ENCODE results near the gene KCTD5.

The KCTD5 gene

DNA sequence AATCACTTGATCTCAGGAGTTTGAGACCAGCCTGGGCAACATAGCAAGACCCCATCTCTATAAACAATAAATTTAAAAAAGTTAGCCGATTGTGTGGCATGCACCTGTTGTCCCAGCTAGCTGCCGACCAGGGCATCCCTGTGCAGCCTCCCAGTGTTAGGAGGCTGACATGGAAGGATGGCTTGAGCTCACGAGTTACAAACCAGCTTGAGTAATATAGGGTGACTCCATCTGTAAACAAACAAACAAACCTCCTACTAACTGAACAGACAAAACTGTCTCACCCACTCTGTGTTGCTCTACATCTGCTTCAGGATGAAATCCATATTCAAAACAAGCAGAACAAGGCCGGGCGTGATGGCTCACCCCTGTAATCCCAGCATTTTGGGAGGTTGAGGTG lies 44.6 kb downstream of the KCTD5 start:
- no peak for DNase-seq (ENCODE audit: low read depth, low spot score)

- no peak for DNase-seq (ENCODE audit: low read depth, low spot score)
Measured at GRCh38 chr16:2728034-2728433, 45.7 kb downstream of the KCTD5 start.

GRCh38 chr16:2734844-2735515 lies 52.7 kb downstream of the KCTD5 start:
- DNase-seq (ENCODE audit: low read depth, low spot score), result no peak

GRCh38 chr16:2736476-2737237 lies 54.3 kb downstream of the KCTD5 start:
- no peak for DNase-seq (ENCODE audit: low read depth, low spot score)

GRCh38 chr16:2737238-2737605 lies 54.9 kb downstream of the KCTD5 start:
- DNase-seq (ENCODE audit: low read depth, low spot score), result no peak

DNA sequence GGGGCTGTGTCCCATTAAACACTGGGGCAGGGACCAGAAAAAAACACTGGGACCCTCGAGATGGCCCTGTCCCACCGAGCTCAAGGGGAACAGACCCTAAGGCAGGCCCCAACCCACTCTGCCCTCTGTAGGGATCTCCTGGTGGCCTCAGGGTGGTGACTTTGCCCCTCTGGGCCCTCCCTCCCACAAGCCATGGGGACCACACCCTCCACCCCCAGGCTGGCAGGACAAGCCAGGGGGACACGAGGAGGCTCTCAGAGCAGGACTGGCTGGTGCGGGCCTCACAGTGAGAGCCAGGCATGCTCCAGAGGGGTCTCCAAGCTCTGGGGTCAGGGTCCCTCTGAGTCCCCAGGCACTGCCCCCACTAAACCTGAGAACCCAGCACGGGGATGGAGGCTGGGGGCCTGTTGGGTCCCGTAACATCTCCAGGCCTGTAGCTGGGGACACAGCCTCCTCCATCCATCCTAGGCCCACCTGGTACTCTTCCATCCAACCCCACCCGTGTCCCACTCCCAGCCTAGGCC lies 55.6 kb downstream of the KCTD5 start:
- no peak for DNase-seq (ENCODE audit: low read depth, low spot score)

- DNase-seq (ENCODE audit: low read depth, low spot score), result no peak
Measured at GRCh38 chr16:2738615-2739014, 56.3 kb downstream of the KCTD5 start.

- DNase-seq (ENCODE audit: low read depth, low spot score), result peak; percentile 24
Measured at GRCh38 chr16:2739625-2740430, 57.5 kb downstream of the KCTD5 start.

- DNase-seq (ENCODE audit: low read depth, low spot score), result no peak
Measured at GRCh38 chr16:2740476-2740875, 58.2 kb downstream of the KCTD5 start.

DNA sequence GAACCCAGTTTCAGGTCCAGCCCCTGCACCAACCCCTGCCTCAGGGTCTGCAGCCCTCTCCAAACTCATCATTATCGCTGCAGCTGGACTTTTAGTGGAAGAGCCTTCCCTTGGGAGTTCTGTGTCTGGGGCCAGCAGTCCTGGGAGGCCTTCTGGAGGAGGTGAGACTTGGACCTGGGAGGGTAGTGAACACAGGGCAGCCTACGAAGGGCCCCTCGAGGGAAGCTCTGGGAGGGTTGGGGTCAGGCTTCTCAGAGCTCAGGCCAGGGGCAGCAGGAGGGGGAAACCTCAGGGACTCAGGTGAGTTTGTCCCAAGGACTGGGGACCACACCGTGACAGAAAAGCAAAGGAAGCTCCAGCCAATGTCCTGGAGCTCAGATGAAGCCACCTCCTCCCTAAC lies 58.8 kb downstream of the KCTD5 start:
- no peak for DNase-seq (ENCODE audit: low read depth, low spot score)

- DNase-seq (ENCODE audit: low read depth, low spot score), result no peak
Measured at GRCh38 chr16:2742323-2743006, 60.1 kb downstream of the KCTD5 start.

- no peak for DNase-seq (ENCODE audit: low read depth, low spot score)
Measured at GRCh38 chr16:2743007-2743810, 60.9 kb downstream of the KCTD5 start.

GRCh38 chr16:2744711-2745110 lies 62.4 kb downstream of the KCTD5 start:
- no peak for DNase-seq (ENCODE audit: low read depth, low spot score)

DNA sequence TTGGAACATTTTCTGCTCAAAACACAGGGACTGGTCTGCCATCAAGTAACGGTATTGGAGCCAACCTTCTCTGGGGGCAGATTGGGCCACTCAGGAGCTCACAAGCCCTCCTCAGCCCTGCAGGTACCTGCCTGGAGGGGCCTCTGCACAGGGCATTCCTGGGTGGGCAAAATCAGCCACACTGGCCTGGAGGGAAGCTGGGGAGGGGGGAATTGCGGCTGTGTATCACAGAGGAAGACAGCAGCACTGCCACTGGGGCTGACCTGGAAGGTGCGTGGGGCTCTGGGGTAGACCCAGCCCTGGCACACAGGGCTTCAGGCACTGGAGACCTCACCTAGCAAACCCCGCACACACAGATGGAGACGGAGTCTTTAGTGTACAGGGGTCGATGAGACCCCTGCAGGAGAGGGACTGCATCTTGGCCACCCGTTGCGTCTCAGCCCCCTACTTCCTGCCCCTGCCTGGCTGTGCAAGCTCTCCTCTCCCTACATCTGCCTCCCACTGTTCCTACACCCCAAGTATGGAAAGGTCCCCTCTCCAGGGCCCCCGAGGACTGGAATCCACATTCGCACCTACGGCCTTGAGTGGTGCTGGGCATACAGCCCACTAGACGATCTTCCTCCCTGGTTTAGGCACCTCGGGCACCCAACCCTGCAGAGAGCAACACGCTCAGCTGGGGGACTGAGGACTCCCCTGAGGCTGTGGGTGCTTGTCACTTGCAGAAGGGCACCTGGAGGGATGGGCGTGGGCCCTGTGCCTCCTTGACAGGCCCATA lies 63.0 kb downstream of the KCTD5 start:
- DNase-seq (ENCODE audit: low read depth, low spot score), result no peak

- DNase-seq (ENCODE audit: low read depth, low spot score), result no peak
Measured at GRCh38 chr16:2745961-2746360, 63.6 kb downstream of the KCTD5 start.

DNA sequence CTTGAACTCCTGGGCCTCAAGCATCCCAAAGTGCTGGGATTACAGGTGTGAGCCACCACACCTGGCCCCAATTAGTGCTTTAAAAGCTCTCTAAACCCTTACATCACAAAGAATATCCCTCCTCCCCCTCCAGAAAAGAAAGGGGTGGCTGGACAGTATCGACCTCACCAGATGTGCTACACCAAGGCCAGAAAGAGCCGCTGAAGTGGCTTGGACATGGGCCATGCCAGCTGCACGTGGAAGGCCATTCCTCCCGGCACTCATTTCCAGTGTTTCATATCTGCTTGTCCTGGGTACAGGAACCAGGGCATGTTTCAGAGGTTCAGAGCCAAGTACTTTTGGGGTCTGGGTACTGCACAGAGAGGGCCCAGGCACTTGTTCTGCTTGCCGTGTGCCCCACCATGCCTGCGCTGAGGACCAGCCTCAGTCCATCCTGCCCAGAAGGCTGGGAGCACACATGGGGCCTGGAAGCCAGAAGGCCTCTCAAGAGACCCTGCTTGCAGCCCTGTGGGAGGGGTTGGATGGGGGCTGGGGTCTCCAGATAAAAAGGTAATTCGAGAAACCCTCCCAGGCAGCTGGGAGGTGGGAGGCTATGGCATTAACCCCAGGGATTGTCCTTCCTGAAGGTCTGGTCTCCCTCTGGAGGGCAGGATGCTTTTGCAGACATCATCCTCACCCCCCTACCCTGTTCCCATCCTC lies 66.6 kb downstream of the KCTD5 start:
- DNase-seq (ENCODE audit: low read depth, low spot score), result no peak

GRCh38 chr16:2749476-2749875 lies 67.2 kb downstream of the KCTD5 start:
- DNase-seq (ENCODE audit: low read depth, low spot score), result no peak

- DNase-seq (ENCODE audit: low read depth, low spot score), result no peak
Measured at GRCh38 chr16:2749936-2750335, 67.6 kb downstream of the KCTD5 start.

- no peak for DNase-seq (ENCODE audit: low read depth, low spot score)
Measured at GRCh38 chr16:2751577-2752034, 69.3 kb downstream of the KCTD5 start.
